ENCODE data around the gene TOM1. TPM values are rescaled to one million over a fixed set of nuclear protein-coding genes. Genes with fewer than 3 reads are reported as not detected.

The TOM1 gene
- total and polyA plus RNA-seq, 2 of the 13 experiments (the other 11 are each of a cell fraction or from before 2014, with no cell fraction given), result 30.8 to 87.3 TPM

- H3K4me1 ChIP-seq (ENCODE audit: insufficient read depth, low read length), result peaks cover 47% of the 10 kb centered on the region
- peaks cover 28% of the 10 kb centered on the region for H3K79me2 ChIP-seq (ENCODE audit: insufficient read depth, low read length)
- ATAC-seq, result no peak
- H3K9me3 ChIP-seq (ENCODE audit: low read length), result no peaks in the 10 kb centered on the region
- H3K4me2 ChIP-seq (ENCODE audit: low read depth, low read length), result no peak overlapping the region
- no TSS peak for BruUV-seq (replicated peaks)
- CTCF ChIA-PET (ENCODE audit: low intra/inter-chr PET ratio, low total read pairs), result no interaction called here
- DNase-seq (ENCODE audit: low spot score), result no peak
- no peaks in the 10 kb centered on the region for H4K20me1 ChIP-seq (ENCODE audit: insufficient read depth, low read length)
- POLR2A ChIA-PET, result interaction anchor here (5.5 kb wide), 1 partner anchor 13 kb away, joined by 126 read pairs; the partner anchor contains the start of gene TOM1
- H3K27ac ChIP-seq (ENCODE audit: extremely low read length, insufficient read depth, low read length), result peak overlapping the region; percentile 82
- no peaks in the 10 kb centered on the region for H3K27me3 ChIP-seq (ENCODE audit: control insufficient read depth in 1 of 2, insufficient read depth in 2 of 2, low read length in 2 of 2)
- H3K4me3 ChIP-seq (replicated peaks in 1 of 3; ENCODE audit: insufficient read depth in 1 of 3, low read depth in 2 of 3, low read length in 3 of 3), result no peak overlapping the region
- in situ Hi-C loops (cut with HindIII; ENCODE audit: extremely low pct_ligation_motif_present, low pct_unique_long_range_greater_than_20kb), result no loop called here
- intact Hi-C loops (cut with micrococcal nuclease; ENCODE audit: unreplicated experiment), result no loop called here
- FAIRE-seq, result no peak
- TF ChIP-seq SAFB2 (CRISPR knock-in tag; IDR thresholded peaks at IDR 0.05; ENCODE audit: borderline replicate concordance, low read depth) (no peak), REXO4 (CRISPR knock-in tag; IDR thresholded peaks at IDR 0.05; ENCODE audit: borderline replicate concordance) (no peak), MATR3 (CRISPR knock-in tag; IDR thresholded peaks at IDR 0.05) (no peak), ZEB1 (IDR thresholded peaks at IDR 0.05; ENCODE audit: insufficient replicate concordance, low read depth) (no peak), NFYB (CRISPR knock-in tag; IDR thresholded peaks at IDR 0.05) (no peak), ZNF263 (CRISPR knock-in tag; IDR thresholded peaks at IDR 0.05) (no peak), ZNF33B (CRISPR knock-in tag; IDR thresholded peaks at IDR 0.05) (no peak), ZKSCAN5 (CRISPR knock-in tag; IDR thresholded peaks at IDR 0.05) (no peak), MTF1 (CRISPR knock-in tag; IDR thresholded peaks at IDR 0.05) (no peak), NCOR1 (IDR thresholded peaks at IDR 0.05; ENCODE audit: borderline replicate concordance, low read length) (no peak)
- no peak overlapping the region for H2AFZ ChIP-seq (ENCODE audit: low read length)
- peaks cover 22 to 28% of the 10 kb centered on the region in 2 experiments; a peak in 4 of 5 replicates for H3K36me3 ChIP-seq (replicated peaks in 1 of 2; ENCODE audit: control insufficient read depth in 1 of 2, insufficient read depth in 2 of 2, low read length in 2 of 2)
- WGBS (ENCODE audit: low lambda C conversion rate), result 97% methylated on average over 16 of the region's 16 CpGs
- peak overlapping the region; percentile 20; the same call in 1 of the 2 replicates for H3K9ac ChIP-seq (ENCODE audit: insufficient read depth, low read depth, low read length)
Measured at GRCh38 chr22:35314161-35314942, 14.7 kb downstream of the TOM1 start.
